NCI-H2171 (cell line): ENCODE data around the gene JMJD6.
A peak's percentile ranks its signal among the peaks of the same experiment; 100 is the strongest.

Source experiments
- DNase-seq: peaks from one replicate; lab custom pipeline; 2025; lab: John Stamatoyannopoulos, UW

JMJD6 gene

GRCh38 chr17:76679239-76679638 lies 47.2 kb downstream of the JMJD6 start:
- DNase-seq: no peak

GRCh38 chr17:76678330-76678729 lies 48.1 kb downstream of the JMJD6 start:
- no peak for DNase-seq

GRCh38 chr17:76677406-76677805 lies 49.0 kb downstream of the JMJD6 start:
- no peak for DNase-seq

GRCh38 chr17:76676629-76677028 lies 49.8 kb downstream of the JMJD6 start:
- no peak for DNase-seq

- DNase-seq: no peak
Measured at GRCh38 chr17:76675648-76676047, 50.8 kb downstream of the JMJD6 start.

- no peak for DNase-seq
Measured at GRCh38 chr17:76674600-76674999, 51.8 kb downstream of the JMJD6 start.

- no peak for DNase-seq
Measured at GRCh38 chr17:76673729-76674128, 52.7 kb downstream of the JMJD6 start.

- DNase-seq: no peak
Measured at GRCh38 chr17:76672892-76673291, 53.5 kb downstream of the JMJD6 start.

GRCh38 chr17:76672270-76672851 lies 54.0 kb downstream of the JMJD6 start:
- no peak for DNase-seq

GRCh38 chr17:76671912-76672262 lies 54.5 kb downstream of the JMJD6 start:
- DNase-seq: no peak

GRCh38 chr17:76671123-76671911 lies 55.1 kb downstream of the JMJD6 start:
- DNase-seq: peak; percentile 100

- DNase-seq: no peak
Measured at GRCh38 chr17:76670718-76671122, 55.7 kb downstream of the JMJD6 start.

- DNase-seq: no peak
Measured at GRCh38 chr17:76670020-76670717, 56.2 kb downstream of the JMJD6 start.
